Measurements from ENCODE around the gene SLC35A2.

The SLC35A2 gene

GRCh38 chrX:48897625-48898306 lies 13.7 kb downstream of the SLC35A2 start, which contains the start of the genes PQBP1 and TIMM17B:
Gene PQBP1 (plus strand): TSS chrX:48897930. CDS start chrX:48898510, 580 bp downstream.
Gene TIMM17B (minus strand): TSS chrX:48897768. CDS start chrX:48897749, 19 bp downstream.
- Histone ChIP-seq H3K27me3 (no peaks in the 10 kb centered on the region), H3K9me3 (no peaks in the 10 kb centered on the region), H3K27ac (peak within 1 kb of the TSS; percentile 94 to 98), H3K4me3 (peak within 1 kb of the TSS; percentile 74 to 78), H3K4me1 (peaks cover 0 to 15% (median 7%) of the 10 kb centered on the region in 4 donors), H3K36me3 (peaks cover 10 to 36% (median 19%) of the 10 kb centered on the region in 3 donors)
- peak; percentile 87 to 94 for DNase-seq
- no peak for TF ChIP-seq CTCF (IDR thresholded peaks at IDR 0.05)
- intact Hi-C loops (cut with DNase I; ENCODE audit: low total_unique reads) = no loop called here

DNA sequence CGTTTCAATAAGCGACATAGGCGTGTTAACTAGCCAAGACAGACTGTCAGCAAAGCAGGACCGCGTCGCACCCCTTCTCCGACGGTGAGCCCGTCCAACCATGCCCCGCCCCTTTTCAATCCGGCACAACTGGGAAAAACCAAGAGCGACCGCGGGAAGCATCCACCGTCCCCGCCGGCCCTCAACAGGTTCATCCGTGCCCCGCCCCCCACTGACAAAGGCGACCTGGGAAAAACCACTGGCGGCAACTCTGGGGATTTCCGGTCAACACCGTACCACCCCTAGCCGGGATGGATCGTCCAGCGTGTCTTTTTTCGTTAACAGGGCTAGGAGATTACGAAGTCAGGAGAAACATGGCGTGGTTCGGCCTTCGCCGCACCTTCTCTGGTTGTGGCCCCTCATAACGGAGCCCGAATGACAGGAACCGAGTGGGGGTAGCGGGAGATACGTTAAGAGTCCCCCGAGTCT lies 14.3 kb downstream of the SLC35A2 start:
- Histone ChIP-seq H3K36me3 (peaks cover 10 to 30% (median 13%) of the 10 kb centered on the region in 3 donors), H3K4me3 (peak overlapping the region; percentile 74 to 78), H3K9me3 (no peaks in the 10 kb centered on the region), H3K4me1 (peaks cover 0 to 18% (median 8%) of the 10 kb centered on the region in 4 donors), H3K27ac (peak overlapping the region; percentile 94 to 98), H3K27me3 (no peaks in the 10 kb centered on the region)
- DNase-seq = peak; percentile 66 to 86
- intact Hi-C loops (cut with DNase I; ENCODE audit: low total_unique reads) = no loop called here
- no peak for TF ChIP-seq CTCF (IDR thresholded peaks at IDR 0.05)

DNA sequence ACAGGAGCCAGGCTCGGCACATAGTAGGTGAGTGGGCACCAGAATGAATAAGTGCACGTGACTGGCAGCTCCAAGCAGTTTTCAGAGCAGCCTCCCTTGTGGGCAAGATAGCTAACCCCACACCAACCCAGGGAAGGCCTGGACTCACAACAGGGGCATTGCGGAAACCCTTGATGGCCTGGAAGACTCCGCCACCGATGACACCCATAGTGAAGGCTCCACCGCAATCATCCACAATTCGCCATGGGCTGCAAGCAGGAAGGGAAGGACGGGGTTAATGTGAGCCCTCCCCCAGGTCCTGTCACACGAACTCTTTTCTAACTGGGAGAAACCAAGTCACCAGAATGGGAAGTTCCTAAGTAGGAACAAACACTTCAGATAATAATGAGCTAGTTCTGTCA lies 14.8 kb downstream of the SLC35A2 start:
- Histone ChIP-seq H3K27ac (peak overlapping the region; percentile 94 to 98), H3K36me3 (peaks cover 5 to 24% (median 8%) of the 10 kb centered on the region in 3 donors), H3K27me3 (no peaks in the 10 kb centered on the region), H3K4me1 (peaks cover 0 to 22% (median 10%) of the 10 kb centered on the region in 4 donors), H3K4me3 (peak overlapping the region; percentile 74 to 78), H3K9me3 (no peaks in the 10 kb centered on the region)
- TF ChIP-seq CTCF (IDR thresholded peaks at IDR 0.05) = no peak
- intact Hi-C loops (cut with DNase I; ENCODE audit: low total_unique reads) = no loop called here
- DNase-seq = no peak

DNA sequence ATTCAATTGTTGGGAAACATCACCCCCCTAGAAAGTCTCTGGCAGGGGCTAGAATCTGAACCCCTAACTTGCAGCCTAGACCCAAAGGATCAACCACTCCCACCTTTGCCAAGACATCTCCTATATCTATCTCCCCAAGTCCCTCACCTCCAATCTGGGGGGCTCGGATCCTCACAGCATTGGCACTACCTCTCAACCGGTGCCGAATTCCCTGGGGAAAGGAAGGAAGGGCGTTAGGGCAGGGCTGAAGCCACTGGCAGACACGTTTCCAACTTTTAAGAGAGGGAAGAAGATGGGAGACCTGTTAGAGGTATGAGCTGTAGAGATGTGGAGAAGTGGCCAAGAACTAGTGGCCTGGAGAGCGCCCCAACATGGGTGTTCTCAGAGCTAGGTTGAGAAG lies 16.6 kb downstream of the SLC35A2 start:
- no peaks in the 10 kb centered on the region for H3K27me3 ChIP-seq
- DNase-seq = no peak
- H3K36me3 ChIP-seq = peaks cover 4 to 13% (median 6%) of the 10 kb centered on the region in 3 donors
- no peak for TF ChIP-seq CTCF (IDR thresholded peaks at IDR 0.05)
- intact Hi-C loops (cut with DNase I; ENCODE audit: low total_unique reads) = no loop called here
- H3K9me3 ChIP-seq = no peaks in the 10 kb centered on the region
- no peak overlapping the region for H3K27ac ChIP-seq
- H3K4me1 ChIP-seq = peaks cover 0 to 22% (median 12%) of the 10 kb centered on the region in 4 donors
- no peak overlapping the region for H3K4me3 ChIP-seq

DNA sequence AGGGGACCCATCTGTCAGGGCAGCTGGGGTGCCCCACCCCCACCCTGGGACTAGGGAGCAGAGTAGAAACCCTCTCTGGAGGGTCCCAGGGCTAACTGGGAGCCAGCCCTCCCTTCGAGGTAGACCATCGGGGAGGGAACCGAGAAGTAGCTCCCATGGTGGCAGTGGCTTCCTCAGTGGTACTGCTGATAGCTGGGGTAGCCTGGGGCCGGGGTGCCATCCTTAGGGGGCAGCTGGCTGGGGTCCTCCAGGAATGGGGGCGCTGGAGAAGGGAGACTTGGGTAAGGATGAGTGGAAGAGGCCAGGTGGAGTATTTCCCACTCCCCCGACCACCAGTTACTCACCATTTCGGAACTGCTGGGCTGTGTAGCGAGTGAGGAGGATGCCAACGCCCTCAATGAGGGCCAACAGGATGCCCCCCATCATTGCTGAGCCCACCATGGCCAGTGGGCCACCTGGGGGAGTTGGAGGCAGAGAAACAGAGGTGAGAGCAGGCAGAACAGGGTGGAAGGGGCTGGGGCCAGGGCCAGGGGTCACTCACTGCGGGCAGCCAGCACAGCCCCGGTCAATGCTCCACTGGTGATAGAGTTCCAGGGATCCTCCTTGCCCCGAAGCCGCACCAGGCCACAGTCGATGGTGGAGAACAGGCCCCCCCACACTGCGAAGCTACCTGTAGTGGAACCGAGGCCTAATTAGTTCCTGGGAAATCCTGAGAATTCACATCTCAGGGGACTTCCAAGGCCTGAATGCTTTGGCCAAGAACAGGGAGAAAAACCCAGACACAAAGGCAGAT lies 17.7 kb downstream of the SLC35A2 start:
- no peak overlapping the region for H3K27ac ChIP-seq
- no peak for TF ChIP-seq CTCF (IDR thresholded peaks at IDR 0.05)
- no peaks in the 10 kb centered on the region for H3K27me3 ChIP-seq
- H3K9me3 ChIP-seq = no peaks in the 10 kb centered on the region
- H3K4me3 ChIP-seq = no peak overlapping the region
- peaks cover 4 to 13% (median 6%) of the 10 kb centered on the region in 3 donors for H3K36me3 ChIP-seq
- DNase-seq = no peak
- peaks cover 0 to 21% (median 11%) of the 10 kb centered on the region in 4 donors for H3K4me1 ChIP-seq
- intact Hi-C loops (cut with DNase I; ENCODE audit: low total_unique reads) = no loop called here

Data from tibial artery (tissue), 4 donors.